KMS-11 (cell line): ENCODE results near the gene UQCC2.

Source experiments
- H2AFZ ChIP-seq: fragments of 200-600 bp; sonication (generic); 2 replicates; pipeline ENCODE4 v1.6.1; 2016; ENCODE audit warnings: antibody characterized with exemption, mixed run types, low read depth
- H3K27ac ChIP-seq: fragments of 200-600 bp; sonication (generic); 2 replicates; pipeline ENCODE4 v1.6.1; 2016; ENCODE audit warnings: mild to moderate bottlenecking, mixed run types
- H3K27me3 ChIP-seq: fragments of 200-600 bp; sonication (generic); 2 replicates; pipeline ENCODE4 v1.6.1; 2017; ENCODE audit warnings: mild to moderate bottlenecking, low read depth, mixed run types, moderate library complexity; ENCODE audit not compliant: insufficient read depth
- H3K36me3 ChIP-seq: fragments of 200-600 bp; sonication (generic); 2 replicates; pipeline ENCODE4 v1.6.1; 2017; ENCODE audit warnings: mild to moderate bottlenecking, mixed run types; ENCODE audit not compliant: insufficient read depth
- H3K4me1 ChIP-seq: fragments of 200-600 bp; sonication (generic); 2 replicates; pipeline ENCODE4 v1.6.1; 2016; ENCODE audit warnings: mild to moderate bottlenecking, low read depth, mixed run types; ENCODE audit not compliant: poor library complexity, severe bottlenecking
- H3K4me2 ChIP-seq: fragments of 200-600 bp; sonication (generic); 2 replicates; pipeline ENCODE4 v1.7.0; 2016; ENCODE audit warnings: mild to moderate bottlenecking, mixed run types
- H3K4me3 ChIP-seq: fragments of 200-600 bp; sonication (generic); IDR thresholded peaks from 2 replicates; pipeline ENCODE4 v1.6.1; 2017; ENCODE audit warnings: low read depth, low read length, mixed read lengths; ENCODE audit not compliant: insufficient read depth
- H3K79me2 ChIP-seq: fragments of 200-600 bp; sonication (generic); 2 replicates; pipeline ENCODE4 v1.6.1; 2016; ENCODE audit warnings: low read depth, mixed run types; ENCODE audit not compliant: insufficient read depth
- H3K9ac ChIP-seq: fragments of 200-600 bp; sonication (generic); 2 replicates; pipeline ENCODE4 v1.6.1; 2016; ENCODE audit warnings: mild to moderate bottlenecking, mixed run types
- H4K20me1 ChIP-seq: fragments of 200-600 bp; sonication (generic); 2 replicates; pipeline ENCODE4 v1.6.1; 2016; ENCODE audit warnings: mild to moderate bottlenecking, mixed run types; ENCODE audit not compliant: insufficient read depth
- CTCF ChIP-seq: fragments of 200-600 bp; sonication (generic); conservative IDR thresholded peaks from 2 replicates; pipeline ENCODE4 v1.6.1; 2017; ENCODE audit warnings: low read depth, mild to moderate bottlenecking, antibody characterized with exemption, low read length, moderate library complexity, mixed read lengths

UQCC2 gene

GRCh38 chr6:33730611-33731010, 19.1 kb upstream of the UQCC2 start:
- TF ChIP-seq CTCF: no peak
- H3K4me3 ChIP-seq: no peak overlapping the region
- H3K27me3 ChIP-seq: peaks cover 44% of the 10 kb centered on the region
- no peaks in the 10 kb centered on the region for H3K36me3 ChIP-seq
- no peaks in the 10 kb centered on the region for H3K4me1 ChIP-seq
- no peak overlapping the region for H3K27ac ChIP-seq
- no peak overlapping the region for H2AFZ ChIP-seq
- no peak overlapping the region for H3K9ac ChIP-seq
- no peaks in the 10 kb centered on the region for H3K79me2 ChIP-seq
- no peak overlapping the region for H3K4me2 ChIP-seq
- H4K20me1 ChIP-seq: no peaks in the 10 kb centered on the region

DNA sequence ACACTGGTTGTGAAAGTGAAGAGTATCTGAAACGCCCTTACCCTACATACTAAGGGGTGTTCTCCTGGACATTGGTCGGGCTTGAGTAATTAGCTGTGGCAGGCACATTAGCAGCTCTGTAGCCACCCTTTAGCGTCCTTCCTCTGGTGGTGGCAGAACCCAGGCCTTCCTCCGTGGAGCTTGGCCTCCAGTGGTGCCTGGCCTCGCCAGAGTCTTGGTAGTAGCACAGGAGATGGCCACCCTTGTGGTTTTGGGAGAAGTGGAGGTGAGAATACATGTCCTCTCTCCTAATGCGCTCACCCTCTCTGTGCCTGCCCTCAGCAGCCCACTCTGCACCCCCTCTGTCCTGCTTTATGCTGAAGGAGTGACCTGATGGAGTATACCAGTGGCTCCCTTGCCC, 17.6 kb upstream of the UQCC2 start:
- no peaks in the 10 kb centered on the region for H3K79me2 ChIP-seq
- no peaks in the 10 kb centered on the region for H3K4me1 ChIP-seq
- no peak overlapping the region for H3K27ac ChIP-seq
- no peak overlapping the region for H3K4me2 ChIP-seq
- H2AFZ ChIP-seq: no peak overlapping the region
- H4K20me1 ChIP-seq: no peaks in the 10 kb centered on the region
- no peak for TF ChIP-seq CTCF
- no peak overlapping the region for H3K9ac ChIP-seq
- H3K27me3 ChIP-seq: peaks cover 56% of the 10 kb centered on the region
- no peaks in the 10 kb centered on the region for H3K36me3 ChIP-seq
- no peak overlapping the region for H3K4me3 ChIP-seq

GRCh38 chr6:33728438-33728837, 16.9 kb upstream of the UQCC2 start:
- H3K79me2 ChIP-seq: no peaks in the 10 kb centered on the region
- no peaks in the 10 kb centered on the region for H3K4me1 ChIP-seq
- H3K36me3 ChIP-seq: no peaks in the 10 kb centered on the region
- H3K4me3 ChIP-seq: no peak overlapping the region
- peaks cover 62% of the 10 kb centered on the region for H3K27me3 ChIP-seq
- H3K4me2 ChIP-seq: no peak overlapping the region
- H2AFZ ChIP-seq: no peak overlapping the region
- H4K20me1 ChIP-seq: no peaks in the 10 kb centered on the region
- H3K9ac ChIP-seq: no peak overlapping the region
- TF ChIP-seq CTCF: no peak
- no peak overlapping the region for H3K27ac ChIP-seq

GRCh38 chr6:33727932-33728331, 16.4 kb upstream of the UQCC2 start:
- H3K4me3 ChIP-seq: no peak overlapping the region
- no peak overlapping the region for H3K9ac ChIP-seq
- H3K27me3 ChIP-seq: peaks cover 67% of the 10 kb centered on the region
- no peaks in the 10 kb centered on the region for H3K4me1 ChIP-seq
- H4K20me1 ChIP-seq: no peaks in the 10 kb centered on the region
- TF ChIP-seq CTCF: no peak
- no peaks in the 10 kb centered on the region for H3K79me2 ChIP-seq
- no peak overlapping the region for H3K27ac ChIP-seq
- no peak overlapping the region for H3K4me2 ChIP-seq
- H2AFZ ChIP-seq: no peak overlapping the region
- no peaks in the 10 kb centered on the region for H3K36me3 ChIP-seq

DNA sequence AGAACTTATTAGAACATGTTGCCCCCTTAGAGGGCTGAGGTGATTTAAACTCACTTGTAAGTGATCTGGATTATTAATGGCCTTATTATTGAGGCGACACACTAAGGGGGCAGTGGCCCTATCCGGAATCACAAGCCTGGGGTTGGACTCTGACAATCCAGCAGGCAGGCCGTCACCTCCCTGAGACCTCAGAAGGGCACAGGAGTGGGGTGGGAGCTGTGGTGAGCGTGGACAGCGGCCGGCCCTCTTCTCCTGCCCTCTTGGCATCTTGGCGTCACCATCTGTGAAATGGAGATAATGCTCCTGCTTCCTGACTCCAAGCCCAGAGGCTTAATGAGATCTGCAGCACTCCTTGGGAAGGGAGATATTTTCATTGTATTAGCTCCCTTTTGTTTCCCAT, 15.6 kb upstream of the UQCC2 start:
- TF ChIP-seq CTCF: no peak
- H3K27me3 ChIP-seq: peaks cover 74% of the 10 kb centered on the region
- no peak overlapping the region for H3K27ac ChIP-seq

More for the DNA sequence above, 15.6 kb upstream of the UQCC2 start:
- no peak overlapping the region for H2AFZ ChIP-seq
- no peak overlapping the region for H3K4me2 ChIP-seq
- no peaks in the 10 kb centered on the region for H3K36me3 ChIP-seq
- H4K20me1 ChIP-seq: no peaks in the 10 kb centered on the region
- no peak overlapping the region for H3K9ac ChIP-seq
- H3K4me3 ChIP-seq: no peak overlapping the region
- H3K4me1 ChIP-seq: no peaks in the 10 kb centered on the region
- no peaks in the 10 kb centered on the region for H3K79me2 ChIP-seq
